Measurements from ENCODE around the gene CDH4.

DNA sequence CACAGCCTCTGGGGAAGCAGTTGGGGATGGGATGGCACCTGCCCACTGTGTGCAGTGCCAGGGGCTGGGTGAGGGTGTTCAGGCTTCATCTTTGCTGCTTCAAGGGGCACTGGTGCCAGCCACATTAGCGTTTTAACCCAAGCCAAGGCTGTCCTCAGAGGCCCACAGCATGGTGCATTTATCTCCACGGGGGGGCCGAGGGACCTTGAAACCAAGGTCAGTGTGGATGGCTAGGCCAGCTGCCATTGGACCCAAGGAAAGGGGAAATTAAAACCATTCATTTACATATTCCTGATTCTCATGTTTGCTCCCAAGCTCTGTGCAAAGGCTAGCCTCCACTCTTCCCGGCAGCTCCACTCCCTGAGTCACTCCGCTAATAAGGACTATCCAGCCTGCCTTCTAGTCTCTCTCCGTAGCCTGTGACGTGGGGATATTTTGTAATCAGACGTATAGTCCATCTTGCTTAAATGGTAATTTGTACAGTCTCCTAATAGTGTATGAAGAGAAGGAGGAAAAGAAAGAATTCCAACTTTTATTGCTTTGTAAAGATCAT lies 197.1 kb downstream of the CDH4 start:
- TF ChIP-seq POLR2A (IDR thresholded peaks at IDR 0.05), result no peak
- TF ChIP-seq, protein P1, sequence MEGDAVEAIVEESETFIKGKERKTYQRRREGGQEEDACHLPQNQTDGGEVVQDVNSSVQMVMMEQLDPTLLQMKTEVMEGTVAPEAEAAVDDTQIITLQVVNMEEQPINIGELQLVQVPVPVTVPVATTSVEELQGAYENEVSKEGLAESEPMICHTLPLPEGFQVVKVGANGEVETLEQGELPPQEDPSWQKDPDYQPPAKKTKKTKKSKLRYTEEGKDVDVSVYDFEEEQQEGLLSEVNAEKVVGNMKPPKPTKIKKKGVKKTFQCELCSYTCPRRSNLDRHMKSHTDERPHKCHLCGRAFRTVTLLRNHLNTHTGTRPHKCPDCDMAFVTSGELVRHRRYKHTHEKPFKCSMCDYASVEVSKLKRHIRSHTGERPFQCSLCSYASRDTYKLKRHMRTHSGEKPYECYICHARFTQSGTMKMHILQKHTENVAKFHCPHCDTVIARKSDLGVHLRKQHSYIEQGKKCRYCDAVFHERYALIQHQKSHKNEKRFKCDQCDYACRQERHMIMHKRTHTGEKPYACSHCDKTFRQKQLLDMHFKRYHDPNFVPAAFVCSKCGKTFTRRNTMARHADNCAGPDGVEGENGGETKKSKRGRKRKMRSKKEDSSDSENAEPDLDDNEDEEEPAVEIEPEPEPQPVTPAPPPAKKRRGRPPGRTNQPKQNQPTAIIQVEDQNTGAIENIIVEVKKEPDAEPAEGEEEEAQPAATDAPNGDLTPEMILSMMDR (IDR thresholded peaks at IDR 0.05), result no peak
